HCT116 (cell line): ENCODE data around the gene TMEM132C. TPM values are rescaled to one million over a fixed set of nuclear protein-coding genes. Genes with fewer than 3 reads are reported as not detected.

Experiments used
- ATAC-seq: fragments of 200-7000 bp; cut with Tn5 transposase; 2 replicates; pipeline ENCODE4 v1.9.1; 2020; ENCODE audit warnings: mild to moderate bottlenecking, moderate library complexity
- BruUV-seq: library from RNA; stranded (reverse); fragments of 400-500 nt; replicated peaks from 2 replicates; lab custom pipeline; 2021; lab: Mats Ljungman, UMichigan
- CTCF ChIA-PET: fragments of 300-600 bp; sonication (Branson Sonifier 250); formaldehyde crosslinking; loops from one replicate; lab custom pipeline; 2021; ENCODE audit warnings: antibody characterized with exemption; lab: Charles Lee
- POLR2A ChIA-PET: fragments of 300-600, 350-600 bp; sonication (Branson Sonifier 250); formaldehyde crosslinking; loops from one replicate; lab custom pipeline; 2021; ENCODE audit warnings: antibody characterized with exemption; lab: Charles Lee
- RAD21 ChIA-PET, 2 experiments: fragments of 300-600 bp; sonication (Branson Sonifier 250); formaldehyde crosslinking; loops; one replicate each; lab custom pipeline; 2023; ENCODE audit warnings: low total read pairs in 2 of 2; ENCODE audit not compliant: uncharacterized antibody in 2 of 2, unreplicated experiment in 2 of 2, low non-redundant PET in 1 of 2; lab: Charles Lee
- DNase-seq: peaks from one replicate; pipeline ENCODE4 v3.0.0-alpha.2; 2010; ENCODE audit warnings: low read depth, low spot score
- H2AFZ ChIP-seq: fragments of 200-600 bp; shearing (Covaris generic), sonication (generic); 2 replicates; pipeline ENCODE4 v1.6.1; 2017; ENCODE audit warnings: low read depth, mixed run types, mixed read lengths, antibody characterized with exemption, low read length; ENCODE audit not compliant: poor library complexity, severe bottlenecking
- H3K27ac ChIP-seq: 2 replicates; pipeline ENCODE4 v1.5.1; 2012; ENCODE audit warnings: low read depth, low read length
- H3K27me3 ChIP-seq: fragments of 200-600 bp; sonication (generic); 2 replicates; pipeline ENCODE4 v1.6.1; 2016; ENCODE audit warnings: mixed run types, low read length, mixed read lengths; ENCODE audit not compliant: insufficient read depth
- H3K36me3 ChIP-seq, 2 experiments: fragments of 200-500 bp in 1 of 2; fragments of 200-600 bp in 1 of 2; sonication (Bioruptor generic) in 1 of 2; sonication (generic) in 1 of 2; 2 replicates each; pipeline versions ENCODE4 v1.5.1 to v1.6.1; 2014 to 2016; ENCODE audit warnings: low read length in 2 of 2, inconsistent platforms in 1 of 2, mixed read lengths in 1 of 2, mixed run types in 1 of 2; ENCODE audit not compliant: insufficient read depth in 2 of 2, control insufficient read depth in 1 of 2
- H3K4me1 ChIP-seq, 2 experiments: fragments of 200-600 bp in 1 of 2; sonication (generic) in 1 of 2; 2 replicates each; pipeline versions ENCODE4 v1.5.1 to v1.6.1; 2012 to 2017; ENCODE audit warnings: low read length in 2 of 2, inconsistent platforms in 1 of 2, mild to moderate bottlenecking in 1 of 2, mixed read lengths in 1 of 2, mixed run types in 1 of 2, moderate library complexity in 1 of 2; ENCODE audit not compliant: insufficient read depth in 2 of 2, control insufficient read depth in 1 of 2
- H3K4me2 ChIP-seq: fragments of 200-600 bp; sonication (generic); 2 replicates; pipeline ENCODE4 v1.6.1; 2017; ENCODE audit warnings: mixed run types, low read length, mixed read lengths
- H3K4me3 ChIP-seq, 2 experiments: fragments of 200-600 bp in 1 of 2; sonication (generic) in 1 of 2; replicated peaks in 1 of 2; 2 replicates each; pipeline ENCODE4 v1.5.1; 2011 to 2016; ENCODE audit warnings: low read length in 2 of 2, control low read depth in 1 of 2, low read depth in 1 of 2, mild to moderate bottlenecking in 1 of 2, mixed read lengths in 1 of 2, mixed run types in 1 of 2
- H3K79me2 ChIP-seq: fragments of 200-600 bp; sonication (generic); 2 replicates; pipeline ENCODE4 v1.6.1; 2017; ENCODE audit warnings: mild to moderate bottlenecking, mixed run types, low read length, moderate library complexity, mixed read lengths; ENCODE audit not compliant: insufficient read depth
- H3K9ac ChIP-seq: fragments of 200-600 bp; sonication (generic); 2 replicates; pipeline ENCODE4 v1.6.1; 2016; ENCODE audit warnings: low read length, mixed read lengths
- H3K9me2 ChIP-seq: fragments of 200-600 bp; sonication (generic), shearing (Covaris generic); 2 replicates; pipeline ENCODE4 v1.6.1; 2017; ENCODE audit warnings: mixed run types, mild to moderate bottlenecking, moderate library complexity; ENCODE audit not compliant: insufficient read depth
- H3K9me3 ChIP-seq, 2 experiments: fragments of 200-500 bp in 1 of 2; fragments of 200-600 bp in 1 of 2; sonication (Bioruptor generic) in 1 of 2; sonication (generic) in 1 of 2; 2 replicates each; pipeline ENCODE4 v1.6.1; 2014 to 2017; ENCODE audit warnings: low read length in 2 of 2, mixed read lengths in 2 of 2, inconsistent platforms in 1 of 2, low read depth in 1 of 2, mild to moderate bottlenecking in 1 of 2, mixed run types in 1 of 2, moderate library complexity in 1 of 2; ENCODE audit not compliant: control insufficient read depth in 1 of 2, insufficient read depth in 1 of 2
- H4K20me1 ChIP-seq: fragments of 200-600 bp; sonication (generic), shearing (Covaris generic); 2 replicates; pipeline ENCODE4 v1.6.1; 2017; ENCODE audit warnings: mixed run types, mild to moderate bottlenecking, moderate library complexity; ENCODE audit not compliant: insufficient read depth
- ATF3 ChIP-seq: IDR thresholded peaks from 2 replicates; pipeline ENCODE4 v1.6.1; 2012
- CBX3 ChIP-seq: IDR thresholded peaks from 2 replicates; pipeline ENCODE4 v1.6.1; 2012; ENCODE audit warnings: low read depth
- CEBPB ChIP-seq: IDR thresholded peaks from 2 replicates; pipeline ENCODE4 v1.6.1; 2012; ENCODE audit warnings: low read depth
- ELF1 ChIP-seq: IDR thresholded peaks from 2 replicates; pipeline ENCODE4 v1.6.1; 2012; ENCODE audit warnings: low read depth, borderline replicate concordance
- EZH2 ChIP-seq: fragments of 200-600 bp; sonication (generic); IDR thresholded peaks from 2 replicates; pipeline ENCODE4 v1.6.1; 2017; ENCODE audit warnings: antibody characterized with exemption, mixed run types
- EZH2phosphoT487 ChIP-seq: fragments of 200-600 bp; IDR thresholded peaks from 2 replicates; pipeline ENCODE4 v1.6.1; 2018; ENCODE audit warnings: antibody characterized with exemption, borderline replicate concordance
- FOSL1 ChIP-seq: IDR thresholded peaks from 2 replicates; pipeline ENCODE4 v1.6.1; 2012; ENCODE audit warnings: low read depth
- MAX ChIP-seq: IDR thresholded peaks from 2 replicates; pipeline ENCODE4 v1.6.1; 2012
- POLR2A ChIP-seq: IDR thresholded peaks from 2 replicates; pipeline ENCODE4 v1.7.0; 2011; ENCODE audit warnings: borderline replicate concordance; ENCODE audit not compliant: insufficient read depth, insufficient read length; ENCODE audit errors: extremely low read depth
- REST ChIP-seq: IDR thresholded peaks from 2 replicates; pipeline ENCODE4 v1.6.1; 2012; ENCODE audit warnings: low read depth
- SRF ChIP-seq: IDR thresholded peaks from 2 replicates; pipeline ENCODE4 v1.6.1; 2012; ENCODE audit warnings: low read depth
- TCF7L2 ChIP-seq: IDR thresholded peaks from 2 replicates; pipeline ENCODE4 v1.7.0; 2011; ENCODE audit warnings: borderline replicate concordance, inconsistent platforms; ENCODE audit not compliant: insufficient read depth, insufficient read length; ENCODE audit errors: extremely low read depth
- YY1 ChIP-seq: IDR thresholded peaks from 2 replicates; pipeline ENCODE4 v1.6.1; 2011; ENCODE audit warnings: low read length, low read depth, moderate library complexity, mild to moderate bottlenecking; ENCODE audit not compliant: insufficient replicate concordance; ENCODE audit errors: extremely low read depth
- ZFX ChIP-seq: fragments of 450-650 bp; IDR thresholded peaks from 2 replicates; pipeline ENCODE4 v1.6.1; 2017
- ZNF274 ChIP-seq: fragments of 200-500 bp; sonication (Bioruptor generic); IDR thresholded peaks from 2 replicates; pipeline ENCODE4 v1.6.1; 2014; ENCODE audit warnings: mild to moderate bottlenecking, low read depth, low read length, inconsistent platforms
- intact Hi-C: fragments of 100-400 bp; cut with micrococcal nuclease; formaldehyde crosslinking; loops from 2 replicates; pipeline ENCODE4 v1.10.0; 2022
- total RNA-seq: library from RNA; stranded (reverse); gene quantifications from one replicate; pipeline ENCODE4 v1.2.1, GENCODE V29; 2021; ENCODE audit not compliant: unreplicated experiment

TMEM132C gene
- total RNA-seq, 1 experiment from 2014 or later = not detected

- no TSS peak for BruUV-seq
- intact Hi-C loops = no loop called here
- Histone ChIP-seq H4K20me1 (no peaks in the 10 kb centered on the region), H3K4me2 (no peak overlapping the region), H3K9ac (no peak overlapping the region), H3K9me2 (no peaks in the 10 kb centered on the region), H3K4me1 (no peaks in the 10 kb centered on the region), H3K36me3 (no peaks in the 10 kb centered on the region), H3K79me2 (no peaks in the 10 kb centered on the region), H2AFZ (no peak overlapping the region), H3K9me3 (peaks cover 0 to 19% of the 10 kb centered on the region in 2 experiments; a peak in 2 of 4 replicates), H3K27me3 (no peaks in the 10 kb centered on the region), H3K27ac (no peak overlapping the region), H3K4me3 (no peak overlapping the region)
- no peak for ATAC-seq
- ChIA-PET RAD21 (no interaction called here), POLR2A (no interaction called here), CTCF (no interaction called here)
- TF ChIP-seq EZH2 = no peak
- no peak for TF ChIP-seq CBX3
- TF ChIP-seq CEBPB = no peak
- no peak for TF ChIP-seq ATF3
- TF ChIP-seq REST = no peak
- no peak for TF ChIP-seq FOSL1
- no peak for TF ChIP-seq POLR2A
- TF ChIP-seq SRF = no peak
- TF ChIP-seq TCF7L2 = no peak
- TF ChIP-seq ZNF274 = no peak
- TF ChIP-seq YY1 = no peak
- TF ChIP-seq ELF1 = no peak
- TF ChIP-seq EZH2phosphoT487 = no peak
- no peak for TF ChIP-seq ZFX
- TF ChIP-seq MAX = no peak
- no peak for DNase-seq
Measured at GRCh38 chr12:128548949-128549348, 282.0 kb downstream of the TMEM132C start.
